ENCODE measurements around the gene CCDC142.

Gene CCDC142

DNA sequence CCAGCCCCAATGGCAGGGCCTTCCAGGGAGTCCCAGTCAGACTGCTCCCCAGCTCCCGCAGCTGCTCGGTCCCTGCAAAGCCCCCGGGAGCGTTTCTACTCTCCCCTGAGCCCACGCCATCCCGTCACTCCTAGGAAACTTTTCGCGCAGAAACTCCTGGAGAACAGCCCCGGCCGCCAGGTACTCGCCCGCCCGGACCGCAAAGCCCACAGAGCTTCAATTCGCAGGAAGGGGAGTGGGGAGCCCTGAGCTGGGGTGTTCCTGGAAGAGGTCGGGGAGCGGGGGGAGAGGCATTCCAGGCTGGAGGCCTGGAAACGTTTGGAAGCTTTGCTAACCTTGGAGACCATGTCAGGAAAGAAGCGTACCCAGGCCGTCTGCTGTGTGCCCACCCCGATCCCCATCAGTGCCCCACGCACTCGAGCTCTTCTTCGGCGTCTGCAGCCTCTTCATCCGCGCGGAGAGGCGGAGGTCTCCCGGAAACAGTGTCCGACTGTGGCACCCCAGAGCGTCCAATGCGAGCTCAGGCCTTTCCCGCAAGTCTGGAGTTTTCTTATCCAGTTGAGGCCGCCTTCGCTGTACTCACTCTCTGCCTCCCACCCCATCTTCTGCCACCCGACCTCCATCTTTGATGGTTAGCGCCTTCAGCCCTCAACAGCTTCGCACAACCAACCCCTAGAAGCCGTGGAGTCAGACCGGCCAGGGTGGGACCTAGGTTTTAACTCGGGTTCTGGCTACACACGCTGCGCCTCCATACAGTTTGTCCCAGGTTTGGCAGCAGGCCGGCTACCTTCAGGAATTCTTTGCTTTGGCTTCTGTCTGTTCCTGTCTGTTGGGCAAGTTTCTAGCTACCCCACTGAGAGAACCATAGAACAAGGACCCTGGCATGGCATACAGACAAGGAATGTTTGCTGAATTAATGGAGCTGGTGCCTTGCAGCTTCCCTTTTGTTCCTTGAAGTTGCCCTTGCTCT, 21.0 kb upstream of the CCDC142 start:
- peaks cover 41% of the 10 kb centered on the region for H3K27me3 Mint-ChIP-seq
- H3K4me3 Mint-ChIP-seq = peak overlapping the region; percentile 73
- peaks cover 57% of the 10 kb centered on the region for H3K4me1 Mint-ChIP-seq
- no peak overlapping the region for H3K27ac Mint-ChIP-seq
- peaks cover 18% of the 10 kb centered on the region for H3K36me3 Mint-ChIP-seq
- H3K9me3 Mint-ChIP-seq = no peaks in the 10 kb centered on the region

DNA sequence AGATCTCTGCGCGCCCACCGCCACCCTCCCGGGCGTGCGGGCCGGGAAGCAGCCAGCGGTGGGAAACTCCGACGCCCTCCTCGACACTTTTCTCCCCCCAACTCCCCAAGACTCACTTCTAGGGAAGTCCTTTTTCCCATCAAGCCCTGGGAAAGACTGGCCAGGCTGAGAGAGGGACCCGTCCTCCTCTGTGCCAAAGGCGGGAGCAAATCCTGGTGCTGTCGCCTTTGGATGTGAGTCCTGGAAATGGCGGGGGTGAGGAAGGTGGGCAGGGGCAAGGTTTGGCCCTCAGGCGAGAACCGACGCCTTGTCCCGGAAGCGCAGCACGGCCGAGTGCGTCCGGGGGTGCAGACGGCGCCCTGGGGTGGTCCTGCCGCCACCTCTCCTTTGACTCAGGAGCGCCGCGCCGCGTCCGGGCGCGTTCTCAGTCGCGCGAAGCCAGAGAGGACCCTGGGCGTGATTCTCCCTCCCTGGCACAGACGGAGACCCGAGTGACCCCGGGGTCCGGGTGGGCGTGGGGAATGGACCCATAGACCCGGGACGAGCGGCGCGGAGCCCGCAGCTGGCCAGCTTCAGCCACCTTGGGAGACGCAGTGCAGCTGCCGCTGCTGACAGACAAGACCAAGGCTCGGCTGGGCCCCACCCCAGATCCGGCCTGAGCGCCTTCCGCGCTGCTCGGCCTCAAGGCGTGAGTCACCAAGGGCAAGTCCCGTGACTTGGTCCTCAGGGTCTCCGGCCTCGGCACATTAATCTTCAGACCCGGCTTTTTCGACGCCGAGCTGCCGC, 20.1 kb upstream of the CCDC142 start:
- Mint-ChIP-seq H3K36me3 (peaks cover 18% of the 10 kb centered on the region), H3K4me1 (peaks cover 57% of the 10 kb centered on the region), H3K27ac (no peak overlapping the region), H3K27me3 (peaks cover 45% of the 10 kb centered on the region), H3K9me3 (no peaks in the 10 kb centered on the region), H3K4me3 (peak overlapping the region; percentile 73)

- Mint-ChIP-seq H3K4me3 (peak overlapping the region; percentile 73), H3K4me1 (peaks cover 58% of the 10 kb centered on the region), H3K27me3 (peaks cover 47% of the 10 kb centered on the region), H3K27ac (peak overlapping the region; percentile 35), H3K36me3 (peaks cover 18% of the 10 kb centered on the region), H3K9me3 (no peaks in the 10 kb centered on the region)
Measured at GRCh38 chr2:74502147-74502719, 19.4 kb upstream of the CCDC142 start.

- peaks cover 44% of the 10 kb centered on the region for H3K27me3 Mint-ChIP-seq
- no peak overlapping the region for H3K27ac Mint-ChIP-seq
- peaks cover 14% of the 10 kb centered on the region for H3K36me3 Mint-ChIP-seq
- H3K9me3 Mint-ChIP-seq = no peaks in the 10 kb centered on the region
- H3K4me1 Mint-ChIP-seq = peaks cover 51% of the 10 kb centered on the region
- H3K4me3 Mint-ChIP-seq = peak overlapping the region; percentile 73
Measured at GRCh38 chr2:74501335-74502071, 18.7 kb upstream of the CCDC142 start.

GRCh38 chr2:74500578-74500946, 17.8 kb upstream of the CCDC142 start:
- Mint-ChIP-seq H3K27ac (no peak overlapping the region), H3K27me3 (peaks cover 43% of the 10 kb centered on the region), H3K9me3 (no peaks in the 10 kb centered on the region), H3K36me3 (peaks cover 13% of the 10 kb centered on the region), H3K4me3 (no peak overlapping the region), H3K4me1 (peaks cover 49% of the 10 kb centered on the region)

GRCh38 chr2:74499940-74500577, 17.3 kb upstream of the CCDC142 start:
- H3K4me1 Mint-ChIP-seq = peaks cover 49% of the 10 kb centered on the region
- H3K27ac Mint-ChIP-seq = no peak overlapping the region
- peaks cover 41% of the 10 kb centered on the region for H3K27me3 Mint-ChIP-seq
- H3K4me3 Mint-ChIP-seq = peak overlapping the region; percentile 4
- peaks cover 9% of the 10 kb centered on the region for H3K36me3 Mint-ChIP-seq
- H3K9me3 Mint-ChIP-seq = no peaks in the 10 kb centered on the region

DNA sequence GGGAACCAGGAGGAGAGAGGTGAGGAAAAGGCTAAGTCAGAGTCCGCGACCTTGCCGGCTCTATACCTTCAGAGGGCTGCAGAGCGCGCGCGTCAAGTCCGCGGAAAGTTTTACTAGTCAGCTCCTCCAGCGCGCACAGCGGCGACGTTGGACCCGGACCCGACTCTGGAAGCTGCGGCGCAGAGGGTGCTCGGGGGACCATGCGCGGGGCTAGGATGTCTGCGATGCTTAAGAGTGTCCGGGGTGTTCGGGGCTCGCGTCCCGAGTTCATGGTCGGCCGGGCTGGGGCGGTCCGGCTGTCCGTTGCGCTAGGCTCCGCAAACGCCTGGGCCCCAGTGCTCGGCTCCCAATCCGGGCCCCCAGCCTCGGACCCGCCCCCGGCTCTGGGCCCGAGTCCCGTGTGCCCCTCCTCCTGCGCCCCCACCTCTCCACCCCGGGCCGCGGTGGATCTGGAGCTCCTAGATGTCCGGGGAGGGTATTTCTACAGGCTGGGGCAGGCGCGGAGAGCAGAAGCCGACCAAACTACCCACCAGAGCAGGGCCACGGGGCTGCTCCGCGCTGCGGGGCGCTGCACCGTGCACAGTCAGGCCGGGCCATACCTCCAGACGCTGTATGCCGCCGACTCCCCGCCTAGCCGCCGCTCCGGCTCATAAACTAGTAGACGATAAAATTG, 16.6 kb upstream of the CCDC142 start, which contains the start of gene LBX2:
Gene LBX2 (minus strand): TSS at position 337 of the 673 bp plus-strand sequence. CDS start 66 bp downstream, at position 271.
- Mint-ChIP-seq H3K9me3 (no peaks in the 10 kb centered on the region), H3K4me1 (peaks cover 44% of the 10 kb centered on the region), H3K27me3 (peaks cover 37% of the 10 kb centered on the region), H3K4me3 (peak within 1 kb of the TSS; percentile 82), H3K36me3 (peaks cover 3% of the 10 kb centered on the region), H3K27ac (peak within 1 kb of the TSS; percentile 8)

GRCh38 chr2:74498500-74499266, 15.9 kb upstream of the CCDC142 start:
- Mint-ChIP-seq H3K9me3 (no peaks in the 10 kb centered on the region), H3K36me3 (peaks cover 6% of the 10 kb centered on the region), H3K27ac (peak overlapping the region; percentile 8), H3K27me3 (peaks cover 32% of the 10 kb centered on the region), H3K4me1 (peaks cover 37% of the 10 kb centered on the region), H3K4me3 (peak overlapping the region; percentile 82)

DNA sequence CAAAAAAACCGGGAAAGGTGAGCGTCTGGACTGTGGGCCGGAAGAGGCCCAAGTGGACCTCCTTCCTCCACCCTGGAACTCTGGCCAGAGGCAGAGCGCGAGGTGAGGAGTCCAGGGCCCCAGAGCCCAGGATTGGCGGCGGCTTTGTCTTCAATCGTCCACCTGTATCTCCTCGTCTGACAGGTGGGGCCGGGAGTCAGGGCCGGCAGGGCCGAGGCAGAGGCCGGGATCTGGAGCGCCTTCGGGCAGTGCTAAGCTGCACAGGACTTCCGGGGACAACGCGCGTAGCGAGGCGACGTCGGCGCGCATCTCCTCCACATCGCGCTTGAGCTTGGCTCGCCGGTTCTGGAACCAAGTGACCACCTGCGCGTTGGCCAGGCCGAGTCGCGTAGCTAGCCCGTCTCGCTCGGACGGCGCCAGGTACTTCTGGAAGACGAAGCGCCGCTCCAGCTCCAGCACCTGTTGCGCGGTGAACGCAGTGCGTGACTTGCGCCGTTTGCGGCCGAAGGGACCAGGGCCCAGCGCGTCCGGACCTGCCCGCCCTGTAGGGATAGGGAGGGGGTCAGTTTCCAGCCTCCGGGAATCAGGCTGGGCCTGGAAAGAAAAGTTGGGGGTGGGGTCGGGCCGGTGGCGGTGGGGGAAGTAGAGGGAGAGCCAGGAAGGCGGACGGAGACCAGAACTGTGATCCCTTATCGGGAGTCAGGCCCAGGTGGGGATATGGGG, 15.1 kb upstream of the CCDC142 start:
- Mint-ChIP-seq H3K9me3 (no peaks in the 10 kb centered on the region), H3K27ac (peak overlapping the region; percentile 5), H3K4me1 (peaks cover 31% of the 10 kb centered on the region), H3K36me3 (peaks cover 7% of the 10 kb centered on the region), H3K27me3 (peaks cover 29% of the 10 kb centered on the region), H3K4me3 (peak overlapping the region; percentile 82)

DNA sequence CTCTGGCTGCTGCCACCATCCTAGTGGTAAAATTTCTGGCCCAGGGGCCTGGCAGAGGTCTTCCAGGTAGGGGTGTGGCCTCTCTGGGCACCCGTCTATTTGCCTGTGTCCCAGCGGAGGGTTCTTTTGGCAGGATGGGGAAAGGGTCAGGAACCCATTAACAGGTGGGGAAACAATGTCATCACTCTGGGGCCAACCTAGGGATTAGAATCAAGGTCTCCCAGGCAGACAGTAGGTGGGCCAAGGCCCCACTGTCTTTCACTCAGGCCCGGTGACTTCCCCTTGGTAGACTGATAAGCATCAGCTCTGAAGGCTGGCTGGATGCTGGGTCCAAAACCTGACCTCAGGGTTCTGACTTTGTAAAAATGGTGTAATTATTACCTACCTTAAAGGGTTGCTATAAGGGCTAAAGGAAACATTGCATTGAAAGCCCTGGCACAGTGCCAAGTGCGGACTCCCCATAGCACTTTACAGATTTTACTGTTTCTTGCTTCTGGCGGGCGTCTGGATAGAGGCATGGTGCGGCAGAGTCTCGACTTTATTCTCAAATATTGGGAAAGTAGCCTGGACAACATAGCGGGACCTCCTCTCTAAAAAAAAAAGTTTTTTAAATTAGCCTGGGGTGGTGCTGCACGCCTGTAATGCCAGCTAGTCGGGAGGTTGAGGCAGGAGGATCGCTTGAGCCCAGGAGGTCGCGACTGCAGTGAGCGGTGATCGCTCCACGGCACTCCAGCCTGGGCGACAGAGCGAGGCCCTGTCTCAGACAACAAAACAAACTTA, 14.4 kb upstream of the CCDC142 start:
- no peak overlapping the region for H3K27ac Mint-ChIP-seq
- H3K4me3 Mint-ChIP-seq = peak overlapping the region; percentile 82
- peaks cover 7% of the 10 kb centered on the region for H3K36me3 Mint-ChIP-seq
- peaks cover 24% of the 10 kb centered on the region for H3K4me1 Mint-ChIP-seq
- H3K9me3 Mint-ChIP-seq = no peaks in the 10 kb centered on the region
- peaks cover 23% of the 10 kb centered on the region for H3K27me3 Mint-ChIP-seq

DNA sequence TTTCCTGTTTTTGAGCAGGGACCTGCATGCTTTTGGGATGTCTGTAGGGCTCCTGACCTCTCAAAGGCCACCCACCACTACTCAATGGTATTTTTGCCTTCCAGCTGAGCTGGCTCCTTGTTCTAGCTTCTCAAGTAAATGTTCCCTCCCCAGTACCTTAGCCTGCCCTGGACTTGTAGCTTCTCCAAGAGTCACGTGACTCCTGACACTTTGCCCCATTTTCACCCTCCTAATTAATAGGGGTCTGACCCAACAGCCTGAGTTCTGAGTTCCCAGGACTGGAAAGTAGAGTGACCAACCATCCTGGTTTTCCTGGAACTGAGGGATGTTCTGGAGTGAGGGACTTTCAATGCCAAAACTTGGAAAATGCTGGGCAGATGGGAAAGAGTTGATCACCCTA, 12.6 kb upstream of the CCDC142 start:
- Mint-ChIP-seq H3K4me3 (no peak overlapping the region), H3K4me1 (peaks cover 19% of the 10 kb centered on the region), H3K27ac (no peak overlapping the region), H3K27me3 (peaks cover 13% of the 10 kb centered on the region), H3K9me3 (no peaks in the 10 kb centered on the region), H3K36me3 (peaks cover 7% of the 10 kb centered on the region)

GRCh38 chr2:74493546-74493945, 10.7 kb upstream of the CCDC142 start:
- peaks cover 5% of the 10 kb centered on the region for H3K27me3 Mint-ChIP-seq

More at GRCh38 chr2:74493546-74493945, 10.7 kb upstream of the CCDC142 start:
- Mint-ChIP-seq H3K36me3 (peaks cover 7% of the 10 kb centered on the region), H3K4me3 (no peak overlapping the region), H3K27ac (no peak overlapping the region), H3K9me3 (no peaks in the 10 kb centered on the region), H3K4me1 (peaks cover 11% of the 10 kb centered on the region)

Measured in activated naive CD4-positive, alpha-beta T cell treated with anti-CD3 and anti-CD28 coated beads, Interleukin-2, amount 50 U/mL, for 24 hours (primary cell).